ENCODE results near the gene IRF2BP2.

GRCh38 chr1:234578735-234579134, 31.2 kb downstream of the IRF2BP2 start:
- TF ChIP-seq, protein P1, sequence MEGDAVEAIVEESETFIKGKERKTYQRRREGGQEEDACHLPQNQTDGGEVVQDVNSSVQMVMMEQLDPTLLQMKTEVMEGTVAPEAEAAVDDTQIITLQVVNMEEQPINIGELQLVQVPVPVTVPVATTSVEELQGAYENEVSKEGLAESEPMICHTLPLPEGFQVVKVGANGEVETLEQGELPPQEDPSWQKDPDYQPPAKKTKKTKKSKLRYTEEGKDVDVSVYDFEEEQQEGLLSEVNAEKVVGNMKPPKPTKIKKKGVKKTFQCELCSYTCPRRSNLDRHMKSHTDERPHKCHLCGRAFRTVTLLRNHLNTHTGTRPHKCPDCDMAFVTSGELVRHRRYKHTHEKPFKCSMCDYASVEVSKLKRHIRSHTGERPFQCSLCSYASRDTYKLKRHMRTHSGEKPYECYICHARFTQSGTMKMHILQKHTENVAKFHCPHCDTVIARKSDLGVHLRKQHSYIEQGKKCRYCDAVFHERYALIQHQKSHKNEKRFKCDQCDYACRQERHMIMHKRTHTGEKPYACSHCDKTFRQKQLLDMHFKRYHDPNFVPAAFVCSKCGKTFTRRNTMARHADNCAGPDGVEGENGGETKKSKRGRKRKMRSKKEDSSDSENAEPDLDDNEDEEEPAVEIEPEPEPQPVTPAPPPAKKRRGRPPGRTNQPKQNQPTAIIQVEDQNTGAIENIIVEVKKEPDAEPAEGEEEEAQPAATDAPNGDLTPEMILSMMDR (IDR thresholded peaks at IDR 0.05), result no peak
- no peak for TF ChIP-seq POLR2A (IDR thresholded peaks at IDR 0.05)
